ENCODE results near the gene ZBTB21. TPM values are rescaled to one million over a fixed set of nuclear protein-coding genes. Genes with fewer than 3 reads are reported as not detected.

The ZBTB21 gene
- total and polyA plus RNA-seq, 2 experiments from 2014 or later, result 10.0 to 11.0 TPM

GRCh38 chr21:41987310-41987709, 22.9 kb downstream of the ZBTB21 start:
- peaks cover 17% of the 10 kb centered on the region for H3K36me3 Mint-ChIP-seq (ENCODE audit: low read depth)
- peaks cover 3% of the 10 kb centered on the region for H3K27me3 Mint-ChIP-seq (ENCODE audit: insufficient read depth, low read depth, poor library complexity)
- H3K27me3 ChIP-seq (ENCODE audit: insufficient read depth), result no peaks in the 10 kb centered on the region

More at GRCh38 chr21:41987310-41987709, 22.9 kb downstream of the ZBTB21 start:
- Histone ChIP-seq H3K4me3 (no peak overlapping the region), H3K4me2 (no peak overlapping the region), H2AFZ (no peak overlapping the region), H3K79me2 (replicated peaks; ENCODE audit: insufficient read depth) (no peaks in the 10 kb centered on the region), H3K36me3 (ENCODE audit: insufficient read depth) (0 out of 2 replicates have a peak, but pooled peaks cover 4% of the 10 kb centered on the region), H4K20me1 (replicated peaks; ENCODE audit: insufficient read depth) (no peaks in the 10 kb centered on the region), H3K9me2 (ENCODE audit: insufficient read depth) (no peaks in the 10 kb centered on the region), H3F3A (replicated peaks; ENCODE audit: low read depth) (no peaks in the 10 kb centered on the region), H3K27ac (ENCODE audit: low read depth) (no peak overlapping the region), H3K4me1 (ENCODE audit: insufficient read depth) (no peaks in the 10 kb centered on the region)
- Mint-ChIP-seq H3K4me3 (no peak overlapping the region), H3K4me1 (no peaks in the 10 kb centered on the region), H3K27ac (no peak overlapping the region), H3K9me3 (no peaks in the 10 kb centered on the region)
- no peak for DNase-seq (ENCODE audit: low spot score)
- TF ChIP-seq ZNF462 (CRISPR knock-in tag; IDR thresholded peaks at IDR 0.05) (no peak), EZH2 (IDR thresholded peaks at IDR 0.05; ENCODE audit: low read depth, unreplicated experiment) (no peak), NANOG (IDR thresholded peaks at IDR 0.05; ENCODE audit: borderline replicate concordance) (no peak), EZH2phosphoT487 (IDR thresholded peaks at IDR 0.05; ENCODE audit: unreplicated experiment) (no peak), ZNF331 (CRISPR knock-in tag; IDR thresholded peaks at IDR 0.05; ENCODE audit: low read depth) (no peak), STAT1 (IDR thresholded peaks at IDR 0.05; ENCODE audit: unreplicated experiment) (no peak), ETS1 (IDR thresholded peaks at IDR 0.05) (no peak), JUNB (IDR thresholded peaks at IDR 0.05; ENCODE audit: unreplicated experiment) (no peak), POLR2AphosphoS5 (IDR thresholded peaks at IDR 0.05; ENCODE audit: low read depth) (no peak)
- TF ChIP-seq, protein P1, sequence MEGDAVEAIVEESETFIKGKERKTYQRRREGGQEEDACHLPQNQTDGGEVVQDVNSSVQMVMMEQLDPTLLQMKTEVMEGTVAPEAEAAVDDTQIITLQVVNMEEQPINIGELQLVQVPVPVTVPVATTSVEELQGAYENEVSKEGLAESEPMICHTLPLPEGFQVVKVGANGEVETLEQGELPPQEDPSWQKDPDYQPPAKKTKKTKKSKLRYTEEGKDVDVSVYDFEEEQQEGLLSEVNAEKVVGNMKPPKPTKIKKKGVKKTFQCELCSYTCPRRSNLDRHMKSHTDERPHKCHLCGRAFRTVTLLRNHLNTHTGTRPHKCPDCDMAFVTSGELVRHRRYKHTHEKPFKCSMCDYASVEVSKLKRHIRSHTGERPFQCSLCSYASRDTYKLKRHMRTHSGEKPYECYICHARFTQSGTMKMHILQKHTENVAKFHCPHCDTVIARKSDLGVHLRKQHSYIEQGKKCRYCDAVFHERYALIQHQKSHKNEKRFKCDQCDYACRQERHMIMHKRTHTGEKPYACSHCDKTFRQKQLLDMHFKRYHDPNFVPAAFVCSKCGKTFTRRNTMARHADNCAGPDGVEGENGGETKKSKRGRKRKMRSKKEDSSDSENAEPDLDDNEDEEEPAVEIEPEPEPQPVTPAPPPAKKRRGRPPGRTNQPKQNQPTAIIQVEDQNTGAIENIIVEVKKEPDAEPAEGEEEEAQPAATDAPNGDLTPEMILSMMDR (conservative IDR thresholded peaks at IDR 0.05; ENCODE audit: low read depth in 2 of 2), result no peak
- no peak for ATAC-seq
